ENCODE results near the gene GOLT1A. TPM values are rescaled to one million over a fixed set of nuclear protein-coding genes. Genes with fewer than 3 reads are reported as not detected.

Gene GOLT1A
- polyA plus RNA-seq, 2 of the 4 experiments (the other 2 are of a cell fraction): 1.8 to 6.4 TPM

- no peaks in the 10 kb centered on the region for H3K4me1 ChIP-seq
- H3K9me3 ChIP-seq: no peaks in the 10 kb centered on the region
- DNase-seq (ENCODE audit: low read depth in 1 of 2, low spot score in 1 of 2) (no peak), ATAC-seq (no peak), FAIRE-seq (no peak)
- WGBS (ENCODE audit: missing lambda C conversion rate): 43% methylated on average over 6 of the region's 6 CpGs
- ChIA-PET POLR2A (interaction anchor here (0.6 kb wide), 1 partner anchor 235 kb away, joined by 3 read pairs; no protein-coding TSS in a partner anchor), CTCF (interaction anchor here (1.1 to 3.9 kb wide), 6 partner anchors 9 to 182 kb away, joined by 3 to 29 read pairs (median 4); no protein-coding TSS in a partner anchor)
- H3K4me2 ChIP-seq: no peak overlapping the region
- TF ChIP-seq MAFK (IDR thresholded peaks at IDR 0.05; ENCODE audit: partially characterized antibody): no peak
- no peak for TF ChIP-seq SMC3 (IDR thresholded peaks at IDR 0.05)
- no peak for TF ChIP-seq ZFP36 (IDR thresholded peaks at IDR 0.05; ENCODE audit: borderline replicate concordance, partially characterized antibody)
- TF ChIP-seq ZC3H11A (IDR thresholded peaks at IDR 0.05): no peak
- TF ChIP-seq BHLHE40 (IDR thresholded peaks at IDR 0.05; ENCODE audit: low read depth, low read length): no peak
- TF ChIP-seq KDM5A (IDR thresholded peaks at IDR 0.05): no peak
- no peak for TF ChIP-seq RFX5 (IDR thresholded peaks at IDR 0.05)
- TF ChIP-seq TP53 (CRISPR knock-in tag; IDR thresholded peaks at IDR 0.05): no peak
- no peak for TF ChIP-seq FOSB (CRISPR knock-in tag; IDR thresholded peaks at IDR 0.05)
- TF ChIP-seq NR3C1 (IDR thresholded peaks at IDR 0.05): no peak
- no peak for TF ChIP-seq KDM1A (IDR thresholded peaks at IDR 0.05; ENCODE audit: low read depth)
- no peak for TF ChIP-seq ESRRA (IDR thresholded peaks at IDR 0.05; ENCODE audit: borderline replicate concordance, low read length)
- TF ChIP-seq HOXB5 (CRISPR knock-in tag; IDR thresholded peaks at IDR 0.05): no peak
- no peak for TF ChIP-seq BCL3 (IDR thresholded peaks at IDR 0.05)
- TF ChIP-seq HEYL (CRISPR knock-in tag; IDR thresholded peaks at IDR 0.05): no peak
- TF ChIP-seq TFCP2L1 (CRISPR knock-in tag; IDR thresholded peaks at IDR 0.05): no peak
- no peak for TF ChIP-seq CTCF (IDR thresholded peaks at IDR 0.05)
- no peak overlapping the region for H3K27ac ChIP-seq
- H3K4me3 ChIP-seq: no peak overlapping the region
These were observed 33.7 kb downstream of the GOLT1A start for GRCh38 chr1:204180133-204180532.

GRCh38 chr1:204178487-204179281, 35.1 kb downstream of the GOLT1A start:
- no peaks in the 10 kb centered on the region for H3K4me1 ChIP-seq
- H3K4me2 ChIP-seq: no peak overlapping the region
- H3K27ac ChIP-seq: no peak overlapping the region
- WGBS (ENCODE audit: missing lambda C conversion rate): 66% methylated on average over 7 of the region's 7 CpGs
- no peaks in the 10 kb centered on the region for H3K9me3 ChIP-seq
- FAIRE-seq (no peak), ATAC-seq (no peak; a peak in 1 of 6 replicates), DNase-seq (ENCODE audit: low read depth in 1 of 2, low spot score in 1 of 2) (no peak)
- ChIA-PET CTCF (interaction anchor here (1.3 to 9.8 kb wide), 6 partner anchors 10 to 185 kb away, joined by 3 to 103 read pairs (median 6); partner anchors contain the start of gene REN), POLR2A (no interaction called here)
- TF ChIP-seq BCL3 (IDR thresholded peaks at IDR 0.05) (no peak), SREBF2 (IDR thresholded peaks at IDR 0.05) (no peak), CBX2 (IDR thresholded peaks at IDR 0.05; ENCODE audit: borderline replicate concordance, low read depth) (no peak)
- no peak overlapping the region for H3K4me3 ChIP-seq

GRCh38 chr1:204177133-204177532, 36.7 kb downstream of the GOLT1A start:
- WGBS (ENCODE audit: missing lambda C conversion rate): 21% methylated on average over 4 of the region's 4 CpGs
- CTCF ChIA-PET: interaction anchor here (1.1 to 16.3 kb wide), 9 partner anchors 10 to 326 kb away, joined by 3 to 314 read pairs (median 5); partner anchors contain the start of gene REN
- POLR2A ChIA-PET: no interaction called here
- peaks cover 1% of the 10 kb centered on the region; the same call in 1 of the 3 replicates for H3K4me1 ChIP-seq
- no peak overlapping the region for H3K27ac ChIP-seq
- no peak overlapping the region for H3K4me3 ChIP-seq
- DNase-seq (ENCODE audit: low read depth in 1 of 2, low spot score in 1 of 2): peak in 1 of 2 experiments; percentile 16
- no peak for FAIRE-seq
- no peak; a peak in 1 of 6 replicates for ATAC-seq
- no peaks in the 10 kb centered on the region for H3K9me3 ChIP-seq
- no peak overlapping the region for H3K4me2 ChIP-seq
- no peak for TF ChIP-seq FOXS1 (CRISPR knock-in tag; IDR thresholded peaks at IDR 0.05)
- TF ChIP-seq NR3C1 (IDR thresholded peaks at IDR 0.05): no peak
- TF ChIP-seq FOSL2 (IDR thresholded peaks at IDR 0.05): no peak
- no peak for TF ChIP-seq FOSL2 (CRISPR knock-in tag; IDR thresholded peaks at IDR 0.05)
- no peak for TF ChIP-seq ELK1 (IDR thresholded peaks at IDR 0.05; ENCODE audit: low read depth, low read length)
- no peak for TF ChIP-seq HOXB13 (CRISPR knock-in tag; IDR thresholded peaks at IDR 0.05; ENCODE audit: low read depth)
- TF ChIP-seq KDM5A (IDR thresholded peaks at IDR 0.05): no peak
- TF ChIP-seq RNF2 (IDR thresholded peaks at IDR 0.05; ENCODE audit: borderline replicate concordance, low read depth): no peak
- no peak for TF ChIP-seq TP53 (CRISPR knock-in tag; IDR thresholded peaks at IDR 0.05)
- no peak for TF ChIP-seq E2F6 (IDR thresholded peaks at IDR 0.05; ENCODE audit: borderline replicate concordance, low read depth)
- no peak for TF ChIP-seq RAD21 (conservative IDR thresholded peaks at IDR 0.05 in 1 of 2, IDR thresholded peaks at IDR 0.05 in 1 of 2)
- TF ChIP-seq RCOR1 (IDR thresholded peaks at IDR 0.05; ENCODE audit: low read depth, low read length): no peak

Data from A549 (cell line).